Measurements from ENCODE around the gene ALX3.

The ALX3 gene

GRCh38 chr1:110063781-110064180 lies 6.7 kb downstream of the ALX3 start:
- Mint-ChIP-seq H3K27me3 (peaks cover 26% of the 10 kb centered on the region), H3K36me3 (ENCODE audit: low read depth) (peaks cover 5% of the 10 kb centered on the region), H3K9me3 (no peaks in the 10 kb centered on the region), H3K4me3 (no peak overlapping the region), H3K4me1 (peaks cover 7% of the 10 kb centered on the region), H3K27ac (no peak overlapping the region)
- ATAC-seq (no peak), DNase-seq (no peak)

DNA sequence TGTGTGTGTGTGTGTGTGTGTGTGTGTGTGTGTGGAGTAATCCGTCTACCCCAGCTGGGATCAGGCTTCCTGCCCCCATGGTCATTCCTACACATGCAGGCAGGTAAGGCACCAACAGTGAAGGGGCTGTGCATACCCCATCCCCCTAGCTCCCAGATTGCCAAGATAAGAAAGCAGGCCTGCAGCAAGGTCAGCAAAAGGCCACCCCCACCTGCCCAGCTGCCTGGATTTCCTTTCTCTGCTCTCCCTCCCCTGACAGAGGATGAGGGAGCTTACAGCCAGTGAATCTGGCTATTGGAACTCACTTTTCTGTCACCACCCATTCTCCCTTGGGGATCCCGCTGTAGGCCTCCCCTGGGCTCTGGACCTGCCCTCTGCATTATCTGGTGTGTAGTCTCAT lies 7.9 kb downstream of the ALX3 start:
- Mint-ChIP-seq H3K4me3 (no peak overlapping the region), H3K36me3 (ENCODE audit: low read depth) (peaks cover 7% of the 10 kb centered on the region), H3K9me3 (no peaks in the 10 kb centered on the region), H3K27ac (no peak overlapping the region), H3K4me1 (no peaks in the 10 kb centered on the region), H3K27me3 (peaks cover 16% of the 10 kb centered on the region)
- ATAC-seq, result no peak
- DNase-seq, result no peak

GRCh38 chr1:110061341-110061740 lies 9.1 kb downstream of the ALX3 start:
- Mint-ChIP-seq H3K27me3 (peaks cover 5% of the 10 kb centered on the region), H3K36me3 (ENCODE audit: low read depth) (peaks cover 13% of the 10 kb centered on the region), H3K4me1 (no peaks in the 10 kb centered on the region), H3K27ac (no peak overlapping the region), H3K9me3 (no peaks in the 10 kb centered on the region), H3K4me3 (no peak overlapping the region)
- no peak for DNase-seq
- no peak for ATAC-seq

DNA sequence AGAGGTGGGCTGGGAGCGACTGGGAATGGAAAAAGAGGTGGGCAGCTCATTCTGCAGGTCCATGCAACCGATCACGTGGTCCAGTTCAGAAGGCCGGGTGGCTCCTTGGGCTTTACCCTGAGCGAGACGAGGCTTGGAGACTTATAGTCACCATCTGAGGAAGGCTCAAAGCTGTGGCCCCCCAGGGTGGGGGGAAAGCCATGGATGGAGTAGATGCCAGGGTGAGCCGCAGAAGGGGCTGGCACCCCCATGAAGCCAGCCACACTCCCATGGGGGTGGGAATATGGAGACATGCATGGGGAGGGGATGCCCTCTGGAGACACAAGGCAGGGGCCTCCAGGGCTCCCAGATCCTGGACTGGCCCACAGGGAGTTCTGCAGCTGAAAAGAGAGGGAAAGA lies 9.8 kb downstream of the ALX3 start:
- H3K36me3 Mint-ChIP-seq (ENCODE audit: low read depth), result peaks cover 15% of the 10 kb centered on the region
- no peak overlapping the region for H3K27ac Mint-ChIP-seq
- no peaks in the 10 kb centered on the region for H3K9me3 Mint-ChIP-seq
- no peak for ATAC-seq
- no peaks in the 10 kb centered on the region for H3K4me1 Mint-ChIP-seq
- H3K27me3 Mint-ChIP-seq, result no peaks in the 10 kb centered on the region
- DNase-seq, result no peak
- H3K4me3 Mint-ChIP-seq, result no peak overlapping the region

GRCh38 chr1:110060034-110060661 lies 10.3 kb downstream of the ALX3 start:
- Mint-ChIP-seq H3K9me3 (no peaks in the 10 kb centered on the region), H3K27me3 (no peaks in the 10 kb centered on the region), H3K4me1 (no peaks in the 10 kb centered on the region), H3K4me3 (no peak overlapping the region), H3K36me3 (ENCODE audit: low read depth) (peaks cover 18% of the 10 kb centered on the region), H3K27ac (no peak overlapping the region)
- peak; percentile 75 for ATAC-seq
- peak; percentile 83 for DNase-seq

GRCh38 chr1:110059133-110059863 lies 11.2 kb downstream of the ALX3 start:
- H3K4me3 Mint-ChIP-seq, result no peak overlapping the region
- no peaks in the 10 kb centered on the region for H3K27me3 Mint-ChIP-seq
- H3K9me3 Mint-ChIP-seq, result no peaks in the 10 kb centered on the region
- H3K4me1 Mint-ChIP-seq, result no peaks in the 10 kb centered on the region
- peaks cover 22% of the 10 kb centered on the region for H3K36me3 Mint-ChIP-seq (ENCODE audit: low read depth)
- ATAC-seq (no peak), DNase-seq (no peak)
- no peak overlapping the region for H3K27ac Mint-ChIP-seq

DNA sequence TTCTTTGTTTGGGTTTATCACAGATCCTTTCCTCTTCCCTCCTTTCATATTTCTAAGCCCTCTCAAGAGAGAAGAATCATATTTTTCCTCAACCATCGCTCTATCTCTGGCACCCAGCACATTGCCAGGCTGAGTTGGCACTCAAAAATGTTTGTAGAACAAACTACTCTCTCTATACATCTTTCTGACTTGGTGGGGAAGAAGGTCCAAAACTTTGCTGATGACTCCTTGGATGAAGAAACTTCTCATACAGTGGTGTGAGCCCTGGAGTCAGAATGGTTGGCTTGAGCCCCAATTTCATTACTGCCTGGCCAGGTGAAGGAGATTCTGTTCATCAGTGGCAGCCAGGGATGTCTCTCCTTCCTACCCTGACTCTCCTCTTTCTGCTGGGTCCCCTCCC lies 11.9 kb downstream of the ALX3 start:
- no peaks in the 10 kb centered on the region for H3K9me3 Mint-ChIP-seq
- no peaks in the 10 kb centered on the region for H3K4me1 Mint-ChIP-seq
- H3K27ac Mint-ChIP-seq, result no peak overlapping the region
- DNase-seq (no peak), ATAC-seq (no peak)
- H3K27me3 Mint-ChIP-seq, result no peaks in the 10 kb centered on the region
- H3K36me3 Mint-ChIP-seq (ENCODE audit: low read depth), result peaks cover 26% of the 10 kb centered on the region
- no peak overlapping the region for H3K4me3 Mint-ChIP-seq

DNA sequence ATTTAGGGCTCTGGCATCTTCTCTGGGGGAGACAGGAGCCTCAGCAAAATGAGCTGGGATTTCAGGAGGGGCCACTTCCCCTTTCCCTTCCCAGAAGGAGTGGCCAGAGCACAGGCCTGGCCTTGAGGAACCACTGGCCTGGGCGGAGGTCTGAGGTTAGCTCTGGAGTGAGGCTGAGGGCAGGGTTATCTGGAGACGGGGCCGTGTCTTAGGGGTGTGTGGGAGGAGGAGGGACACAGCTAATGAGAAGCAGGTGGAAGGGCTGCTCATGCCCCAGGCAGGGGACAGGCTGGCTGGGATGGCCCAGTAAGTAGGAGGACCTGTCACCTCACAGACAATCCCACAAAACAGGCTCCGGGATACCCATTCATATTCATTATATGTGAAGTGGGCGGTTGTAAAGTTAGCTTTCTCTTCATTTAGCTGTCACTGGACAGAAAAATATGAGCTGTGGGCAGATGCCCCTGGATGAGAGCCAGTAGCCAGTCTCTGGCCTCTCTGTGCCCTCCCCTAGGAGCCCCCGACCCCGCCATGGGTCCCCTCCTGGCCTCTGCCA lies 12.4 kb downstream of the ALX3 start:
- ATAC-seq (no peak), DNase-seq (no peak)
- no peak overlapping the region for H3K4me3 Mint-ChIP-seq
- peaks cover 32% of the 10 kb centered on the region for H3K36me3 Mint-ChIP-seq (ENCODE audit: low read depth)
- H3K27me3 Mint-ChIP-seq, result no peaks in the 10 kb centered on the region
- H3K4me1 Mint-ChIP-seq, result no peaks in the 10 kb centered on the region
- no peaks in the 10 kb centered on the region for H3K9me3 Mint-ChIP-seq
- H3K27ac Mint-ChIP-seq, result no peak overlapping the region

DNA sequence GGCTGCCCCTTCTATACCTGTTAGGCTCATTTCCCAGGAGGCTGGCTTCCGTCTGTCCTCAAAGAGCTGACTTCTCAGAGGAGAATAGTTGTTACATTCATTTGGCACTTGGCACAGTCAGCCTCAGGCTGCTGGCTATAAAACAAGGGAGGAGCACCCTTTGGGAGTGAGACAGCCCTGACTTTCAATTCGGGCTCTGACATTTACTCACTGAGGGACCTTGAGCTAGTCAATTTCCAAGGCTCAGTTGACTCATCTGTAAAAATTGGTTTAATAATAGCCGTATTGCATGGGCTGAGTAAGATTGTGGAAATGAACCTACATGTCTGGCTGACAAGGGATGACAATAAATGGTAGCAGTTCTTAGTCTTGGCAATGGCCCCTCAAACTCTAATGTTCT lies 13.7 kb downstream of the ALX3 start:
- no peak for DNase-seq
- peaks cover 37% of the 10 kb centered on the region for H3K36me3 Mint-ChIP-seq (ENCODE audit: low read depth)
- no peaks in the 10 kb centered on the region for H3K9me3 Mint-ChIP-seq
- H3K27ac Mint-ChIP-seq, result no peak overlapping the region
- no peak for ATAC-seq
- H3K4me3 Mint-ChIP-seq, result no peak overlapping the region
- no peaks in the 10 kb centered on the region for H3K27me3 Mint-ChIP-seq
- no peaks in the 10 kb centered on the region for H3K4me1 Mint-ChIP-seq

- Mint-ChIP-seq H3K4me1 (no peaks in the 10 kb centered on the region), H3K27me3 (no peaks in the 10 kb centered on the region), H3K9me3 (no peaks in the 10 kb centered on the region), H3K4me3 (no peak overlapping the region), H3K36me3 (ENCODE audit: low read depth) (peaks cover 37% of the 10 kb centered on the region), H3K27ac (no peak overlapping the region)
- DNase-seq, result no peak
- ATAC-seq, result no peak
These were observed 14.2 kb downstream of the ALX3 start for GRCh38 chr1:110056285-110056683.

DNA sequence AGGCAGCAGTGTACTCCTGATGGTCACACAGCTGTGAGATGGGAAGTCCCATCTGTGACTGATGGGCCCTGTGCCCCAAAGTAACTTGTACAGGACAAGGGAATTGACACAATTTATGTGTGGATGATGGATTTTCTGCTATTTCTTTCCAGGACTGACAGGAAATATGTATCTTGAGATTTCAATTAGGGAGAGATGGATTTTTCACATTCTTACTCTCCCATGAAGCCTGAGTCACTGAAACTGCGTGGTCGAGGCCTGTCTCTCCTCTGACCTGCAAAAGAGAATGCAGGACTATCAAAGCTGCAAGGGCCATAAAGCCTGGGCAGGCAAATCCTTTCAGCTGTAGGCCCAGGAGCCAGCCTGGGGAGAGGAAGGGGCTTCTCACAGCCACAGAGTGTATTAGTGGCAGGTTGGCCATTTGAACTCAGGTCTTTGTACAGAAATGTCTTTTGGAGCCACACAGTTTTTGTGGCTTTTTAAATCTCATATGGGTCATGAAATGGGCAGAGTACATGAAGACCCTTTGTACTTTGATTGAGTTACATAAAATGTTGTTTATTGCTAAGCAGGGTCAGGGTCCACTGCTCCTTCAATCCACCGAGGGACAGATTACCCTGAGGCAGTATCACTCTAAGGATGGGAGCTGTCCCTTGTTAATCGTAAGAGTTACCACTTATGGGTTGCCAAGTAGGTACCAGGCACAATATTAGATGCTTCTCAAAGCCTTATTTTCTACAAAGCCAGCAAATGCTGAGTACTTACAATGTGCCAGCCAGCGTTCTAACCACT lies 14.8 kb downstream of the ALX3 start:
- H3K27ac Mint-ChIP-seq, result no peak overlapping the region

DNA sequence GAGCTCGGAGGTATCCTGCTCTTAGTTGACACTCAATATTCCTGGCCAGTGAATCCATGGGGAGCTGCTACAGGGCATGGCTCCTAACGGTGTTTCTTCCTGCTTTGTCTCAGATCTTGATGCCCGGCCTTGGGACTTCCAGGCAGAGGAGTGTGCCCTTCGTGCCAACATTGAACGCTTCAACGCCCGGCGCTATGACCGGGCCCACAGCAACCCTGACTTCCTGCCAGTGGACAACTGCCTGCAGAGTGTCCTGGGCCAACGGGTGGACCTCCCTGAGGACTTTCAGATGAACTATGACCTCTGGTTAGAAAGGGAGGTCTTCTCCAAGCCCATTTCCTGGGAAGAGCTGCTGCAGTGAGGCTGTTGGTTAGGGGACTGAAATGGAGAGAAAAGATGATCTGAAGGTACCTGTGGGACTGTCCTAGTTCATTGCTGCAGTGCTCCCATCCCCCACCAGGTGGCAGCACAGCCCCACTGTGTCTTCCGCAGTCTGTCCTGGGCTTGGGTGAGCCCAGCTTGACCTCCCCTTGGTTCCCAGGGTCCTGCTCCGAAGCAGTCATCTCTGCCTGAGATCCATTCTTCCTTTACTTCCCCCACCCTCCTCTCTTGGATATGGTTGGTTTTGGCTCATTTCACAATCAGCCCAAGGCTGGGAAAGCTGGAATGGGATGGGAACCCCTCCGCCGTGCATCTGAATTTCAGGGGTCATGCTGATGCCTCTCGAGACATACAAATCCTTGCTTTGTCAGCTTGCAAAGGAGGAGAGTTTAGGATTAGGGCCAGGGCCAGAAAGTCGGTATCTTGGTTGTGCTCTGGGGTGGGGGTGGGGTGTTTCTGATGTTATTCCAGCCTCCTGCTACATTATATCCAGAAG lies 16.7 kb downstream of the ALX3 start:
- ATAC-seq (peak; percentile 68), DNase-seq (peak; percentile 78)
- H3K9me3 Mint-ChIP-seq, result no peaks in the 10 kb centered on the region
- H3K4me1 Mint-ChIP-seq, result no peaks in the 10 kb centered on the region
- H3K27ac Mint-ChIP-seq, result no peak overlapping the region
- H3K36me3 Mint-ChIP-seq (ENCODE audit: low read depth), result peaks cover 43% of the 10 kb centered on the region
- H3K4me3 Mint-ChIP-seq, result no peak overlapping the region
- no peaks in the 10 kb centered on the region for H3K27me3 Mint-ChIP-seq

More for the DNA sequence above, 14.8 kb downstream of the ALX3 start:
- DNase-seq (no peak), ATAC-seq (no peak)
- no peaks in the 10 kb centered on the region for H3K9me3 Mint-ChIP-seq
- H3K36me3 Mint-ChIP-seq (ENCODE audit: low read depth), result peaks cover 40% of the 10 kb centered on the region
- no peaks in the 10 kb centered on the region for H3K27me3 Mint-ChIP-seq
- H3K4me3 Mint-ChIP-seq, result no peak overlapping the region
- no peaks in the 10 kb centered on the region for H3K4me1 Mint-ChIP-seq

DNA sequence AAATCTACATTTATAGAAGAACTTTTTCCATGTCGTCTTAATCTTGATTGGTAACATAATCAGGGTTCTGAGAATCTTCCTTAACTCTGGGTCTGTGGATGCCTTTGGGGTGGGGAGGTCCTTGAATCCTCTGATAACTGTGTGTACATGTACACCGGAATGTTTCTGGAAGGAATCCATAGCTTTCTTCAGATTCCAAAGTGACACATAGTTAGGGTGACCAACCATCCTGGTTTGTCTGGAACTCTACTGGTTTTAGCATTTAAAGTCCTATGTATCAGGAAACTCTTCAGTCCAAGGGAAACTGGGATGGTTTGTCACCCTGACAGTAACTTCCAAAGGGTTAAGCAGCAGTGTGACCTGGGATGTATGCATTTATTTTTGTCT lies 19.2 kb downstream of the ALX3 start:
- H3K4me3 Mint-ChIP-seq, result no peak overlapping the region
- DNase-seq (no peak), ATAC-seq (no peak)
- no peaks in the 10 kb centered on the region for H3K4me1 Mint-ChIP-seq
- no peaks in the 10 kb centered on the region for H3K27me3 Mint-ChIP-seq
- H3K36me3 Mint-ChIP-seq (ENCODE audit: low read depth), result peaks cover 44% of the 10 kb centered on the region
- no peaks in the 10 kb centered on the region for H3K9me3 Mint-ChIP-seq
- H3K27ac Mint-ChIP-seq, result no peak overlapping the region

GRCh38 chr1:110050602-110051261 lies 19.7 kb downstream of the ALX3 start:
- H3K27me3 Mint-ChIP-seq, result no peaks in the 10 kb centered on the region
- ATAC-seq (no peak), DNase-seq (no peak)
- H3K27ac Mint-ChIP-seq, result no peak overlapping the region
- no peaks in the 10 kb centered on the region for H3K4me1 Mint-ChIP-seq
- H3K36me3 Mint-ChIP-seq (ENCODE audit: low read depth), result peaks cover 42% of the 10 kb centered on the region
- no peaks in the 10 kb centered on the region for H3K9me3 Mint-ChIP-seq
- no peak overlapping the region for H3K4me3 Mint-ChIP-seq
